DMS153 (cell line): ENCODE results near the gene AK5.
"Not testable (repeated sequence)": the region's sequence is repeated elsewhere in the genome, so short reads cannot be mapped to it uniquely, and the experiment has no call there.

Experiments
- DNase-seq: peaks from one replicate; lab custom pipeline; 2025; lab: John Stamatoyannopoulos, UW

Gene AK5

GRCh38 chr1:77400781-77401180, 119.0 kb downstream of the AK5 start:
- DNase-seq = no peak

- no peak for DNase-seq
These were observed 119.6 kb downstream of the AK5 start for GRCh38 chr1:77401384-77401783.

- DNase-seq = no peak
These were observed 123.4 kb downstream of the AK5 start for GRCh38 chr1:77405186-77405585.

GRCh38 chr1:77406661-77407060, 124.8 kb downstream of the AK5 start:
- peak; percentile 23 for DNase-seq

GRCh38 chr1:77407738-77408375, 126.0 kb downstream of the AK5 start:
- DNase-seq = no peak

- not testable (repeated sequence) for DNase-seq
These were observed 127.1 kb downstream of the AK5 start for GRCh38 chr1:77408933-77409332.

- peak; percentile 16 for DNase-seq
These were observed 130.4 kb downstream of the AK5 start for GRCh38 chr1:77412069-77412819.

GRCh38 chr1:77412820-77413530, 131.2 kb downstream of the AK5 start:
- DNase-seq = no peak

GRCh38 chr1:77413541-77414335, 131.9 kb downstream of the AK5 start:
- DNase-seq = no peak

GRCh38 chr1:77415579-77415978, 133.8 kb downstream of the AK5 start:
- DNase-seq = no peak

- no peak for DNase-seq
These were observed 135.1 kb downstream of the AK5 start for GRCh38 chr1:77416692-77417450.

GRCh38 chr1:77418055-77418454, 136.2 kb downstream of the AK5 start:
- DNase-seq = not testable (repeated sequence)

- no peak for DNase-seq
These were observed 139.8 kb downstream of the AK5 start for GRCh38 chr1:77421504-77422233.

GRCh38 chr1:77424236-77424635, 142.4 kb downstream of the AK5 start:
- DNase-seq = no peak

GRCh38 chr1:77428068-77428467, 146.2 kb downstream of the AK5 start:
- no peak for DNase-seq

- no peak for DNase-seq
These were observed 149.3 kb downstream of the AK5 start for GRCh38 chr1:77430966-77431690.

GRCh38 chr1:77433934-77434333, 152.1 kb downstream of the AK5 start:
- DNase-seq = no peak

- DNase-seq = no peak
These were observed 153.1 kb downstream of the AK5 start for GRCh38 chr1:77434967-77435366.

GRCh38 chr1:77438236-77438913, 156.6 kb downstream of the AK5 start:
- DNase-seq = no peak
